ENCODE measurements around the gene USP17L13.
"Not testable (repeated sequence)": the region's sequence is repeated elsewhere in the genome, so short reads cannot be mapped to it uniquely, and the experiment has no call there.

The USP17L13 gene

DNA sequence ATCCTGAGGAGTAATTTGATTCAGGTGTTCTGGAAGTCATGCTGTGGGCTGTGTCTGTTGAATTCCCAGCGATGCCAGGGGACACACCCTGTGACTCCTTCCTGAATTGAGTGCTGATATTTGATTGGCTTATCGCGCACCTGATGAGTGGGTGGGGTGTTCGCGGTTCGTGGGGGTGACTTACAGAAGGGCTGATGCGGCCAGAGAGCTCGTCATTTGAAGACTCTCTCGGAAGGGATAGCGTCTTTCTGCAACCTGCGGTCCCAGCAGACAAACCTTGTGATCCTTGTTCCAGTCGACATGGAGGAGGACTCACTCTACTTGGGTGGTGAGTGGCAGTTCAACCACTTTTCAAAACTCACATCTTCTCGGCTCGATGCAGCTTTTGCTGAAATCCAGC, at the start of gene USP17L13:
USP17L13 (plus strand) TSS at position 301 of the 400 bp plus-strand sequence; CDS start at position 301, 0 bp downstream.
- DNase-seq = not testable (repeated sequence)

GRCh38 chr4:9210357-9210756, 14.3 kb upstream of the USP17L13 start, which contains the start of gene USP17L10:
TSS of gene USP17L10 (plus strand) at chr4:9210657. CDS start at chr4:9210657, 0 bp downstream.
- DNase-seq = not testable (repeated sequence)

DNA sequence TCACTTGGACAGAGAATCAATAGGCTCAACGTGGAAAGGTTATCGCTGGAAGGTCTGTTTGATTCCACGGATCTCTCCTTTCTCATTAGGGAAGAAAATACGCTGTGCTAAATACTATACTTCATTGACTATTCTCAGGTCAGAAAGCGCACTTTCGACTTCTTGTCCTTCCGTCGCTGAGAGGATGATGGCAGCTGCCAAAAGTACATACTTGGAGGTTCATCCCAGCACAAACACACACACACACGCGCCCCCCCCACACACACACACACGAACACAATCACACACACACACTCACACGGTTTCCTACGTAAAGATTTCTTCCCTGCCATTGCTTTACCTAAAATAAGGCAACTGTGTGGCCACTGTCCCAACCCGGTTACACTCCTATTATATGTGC, 10.0 kb upstream of the USP17L13 start:
- DNase-seq = not testable (repeated sequence)

GRCh38 chr4:9215105-9215504, 9.6 kb upstream of the USP17L13 start, which contains the start of gene USP17L11:
TSS of gene USP17L11 (plus strand) at chr4:9215405. CDS start at chr4:9215405, 0 bp downstream.
- DNase-seq = not testable (repeated sequence)

DNA sequence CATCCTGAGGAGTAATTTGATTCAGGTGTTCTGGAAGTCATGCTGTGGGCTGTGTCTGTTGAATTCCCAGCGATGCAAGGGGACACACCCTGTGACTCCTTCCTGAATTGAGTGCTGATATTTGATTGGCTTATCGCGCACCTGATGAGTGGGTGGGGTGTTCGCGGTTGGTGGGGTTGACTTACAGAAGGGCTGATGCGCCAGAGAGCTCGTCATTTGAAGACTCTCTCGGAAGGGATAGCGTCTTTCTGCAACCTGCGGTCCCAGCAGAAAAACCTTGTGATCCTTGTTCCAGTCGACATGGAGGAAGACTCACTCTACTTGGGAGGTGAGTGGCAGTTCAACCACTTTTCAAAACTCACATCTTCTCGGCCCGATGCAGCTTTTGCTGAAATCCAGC, 4.8 kb upstream of the USP17L13 start, which contains the start of gene USP17L12:
USP17L12 (plus strand) TSS at position 301 of the 400 bp plus-strand sequence; CDS start at position 301, 0 bp downstream.
- not testable (repeated sequence) for DNase-seq

DNA sequence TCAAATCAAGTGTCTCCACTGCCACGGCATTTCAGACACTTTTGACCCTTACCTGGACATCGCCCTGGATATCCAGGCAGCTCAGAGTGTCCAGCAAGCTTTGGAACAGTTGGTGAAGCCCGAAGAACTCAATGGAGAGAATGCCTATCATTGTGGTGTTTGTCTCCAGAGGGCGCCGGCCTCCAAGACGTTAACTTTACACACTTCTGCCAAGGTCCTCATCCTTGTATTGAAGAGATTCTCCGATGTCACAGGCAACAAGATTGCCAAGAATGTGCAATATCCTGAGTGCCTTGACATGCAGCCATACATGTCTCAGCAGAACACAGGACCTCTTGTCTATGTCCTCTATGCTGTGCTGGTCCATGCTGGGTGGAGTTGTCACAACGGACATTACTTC, 5.6 kb downstream of the USP17L13 start:
- not testable (repeated sequence) for DNase-seq

DNA sequence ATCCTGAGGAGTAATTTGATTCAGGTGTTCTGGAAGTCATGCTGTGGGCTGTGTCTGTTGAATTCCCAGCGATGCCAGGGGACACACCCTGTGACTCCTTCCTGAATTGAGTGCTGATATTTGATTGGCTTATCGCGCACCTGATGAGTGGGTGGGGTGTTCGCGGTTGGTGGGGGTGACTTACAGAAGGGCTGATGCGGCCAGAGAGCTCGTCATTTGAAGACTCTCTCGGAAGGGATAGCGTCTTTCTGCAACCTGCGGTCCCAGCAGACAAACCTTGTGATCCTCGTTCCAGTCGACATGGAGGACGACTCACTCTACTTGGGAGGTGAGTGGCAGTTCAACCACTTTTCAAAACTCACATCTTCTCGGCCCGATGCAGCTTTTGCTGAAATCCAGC, 9.4 kb downstream of the USP17L13 start, which contains the start of gene USP17L15:
USP17L15 (plus strand) TSS at position 301 of the 400 bp plus-strand sequence; CDS start at position 301, 0 bp downstream.
- not testable (repeated sequence) for DNase-seq

GRCh38 chr4:9238461-9238860, 13.8 kb downstream of the USP17L13 start:
- not testable (repeated sequence) for DNase-seq

DNA sequence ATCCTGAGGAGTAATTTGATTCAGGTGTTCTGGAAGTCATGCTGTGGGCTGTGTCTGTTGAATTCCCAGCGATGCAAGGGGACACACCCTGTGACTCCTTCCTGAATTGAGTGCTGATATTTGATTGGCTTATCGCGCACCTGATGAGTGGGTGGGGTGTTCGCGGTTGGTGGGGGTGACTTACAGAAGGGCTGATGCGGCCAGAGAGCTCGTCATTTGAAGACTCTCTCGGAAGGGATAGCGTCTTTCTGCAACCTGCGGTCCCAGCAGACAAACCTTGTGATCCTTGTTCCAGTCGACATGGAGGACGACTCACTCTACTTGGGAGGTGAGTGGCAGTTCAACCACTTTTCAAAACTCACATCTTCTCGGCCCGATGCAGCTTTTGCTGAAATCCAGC, 18.9 kb downstream of the USP17L13 start, which contains the start of gene USP17L17:
USP17L17 (plus strand) TSS at position 301 of the 400 bp plus-strand sequence; CDS start at position 301, 0 bp downstream.
- DNase-seq = not testable (repeated sequence)

DNA sequence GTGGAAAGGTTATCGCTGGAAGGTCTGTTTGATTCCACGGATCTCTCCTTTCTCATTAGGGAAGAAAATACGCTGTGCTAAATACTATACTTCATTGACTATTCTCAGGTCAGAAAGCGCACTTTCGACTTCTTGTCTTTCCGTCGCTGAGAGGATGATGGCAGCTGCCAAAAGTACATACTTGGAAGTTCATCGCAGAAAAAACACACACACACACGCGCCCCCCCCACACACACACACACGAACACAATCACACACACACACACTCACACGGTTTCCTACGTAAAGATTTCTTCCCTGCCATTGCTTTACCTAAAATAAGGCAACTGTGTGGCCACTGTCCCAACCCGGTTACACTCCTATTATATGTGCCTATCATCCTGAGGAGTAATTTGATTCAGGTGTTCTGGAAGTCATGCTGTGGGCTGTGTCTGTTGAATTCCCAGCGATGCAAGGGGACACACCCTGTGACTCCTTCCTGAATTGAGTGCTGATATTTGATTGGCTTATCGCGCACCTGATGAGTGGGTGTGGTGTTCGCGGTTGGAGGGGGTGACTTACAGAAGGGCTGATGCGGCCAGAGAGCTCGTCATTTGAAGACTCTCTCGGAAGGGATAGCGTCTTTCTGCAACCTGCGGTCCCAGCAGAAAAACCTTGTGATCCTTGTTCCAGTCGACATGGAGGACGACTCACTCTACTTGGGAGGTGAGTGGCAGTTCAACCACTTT, 23.4 kb downstream of the USP17L13 start, which contains the start of gene USP17L18:
USP17L18 (plus strand) TSS at position 678 of the 728 bp plus-strand sequence; CDS start at position 678, 0 bp downstream.
- not testable (repeated sequence) for DNase-seq

DNA sequence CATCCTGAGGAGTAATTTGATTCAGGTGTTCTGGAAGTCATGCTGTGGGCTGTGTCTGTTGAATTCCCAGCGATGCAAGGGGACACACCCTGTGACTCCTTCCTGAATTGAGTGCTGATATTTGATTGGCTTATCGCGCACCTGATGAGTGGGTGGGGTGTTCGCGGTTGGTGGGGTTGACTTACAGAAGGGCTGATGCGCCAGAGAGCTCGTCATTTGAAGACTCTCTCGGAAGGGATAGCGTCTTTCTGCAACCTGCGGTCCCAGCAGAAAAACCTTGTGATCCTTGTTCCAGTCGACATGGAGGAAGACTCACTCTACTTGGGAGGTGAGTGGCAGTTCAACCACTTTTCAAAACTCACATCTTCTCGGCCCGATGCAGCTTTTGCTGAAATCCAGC, 28.4 kb downstream of the USP17L13 start, which contains the start of gene USP17L19:
USP17L19 (plus strand) TSS at position 301 of the 400 bp plus-strand sequence; CDS start at position 301, 0 bp downstream.
- not testable (repeated sequence) for DNase-seq

DNA sequence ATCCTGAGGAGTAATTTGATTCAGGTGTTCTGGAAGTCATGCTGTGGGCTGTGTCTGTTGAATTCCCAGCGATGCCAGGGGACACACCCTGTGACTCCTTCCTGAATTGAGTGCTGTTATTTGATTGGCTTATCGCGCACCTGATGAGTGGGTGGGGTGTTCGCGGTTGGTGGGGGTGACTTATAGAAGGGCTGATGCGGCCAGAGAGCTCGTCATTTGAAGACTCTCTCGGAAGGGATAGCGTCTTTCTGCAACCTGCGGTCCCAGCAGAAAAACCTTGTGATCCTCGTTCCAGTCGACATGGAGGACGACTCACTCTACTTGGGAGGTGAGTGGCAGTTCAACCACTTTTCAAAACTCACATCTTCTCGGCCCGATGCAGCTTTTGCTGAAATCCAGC, 33.1 kb downstream of the USP17L13 start, which contains the start of gene USP17L20:
USP17L20 (plus strand) TSS at position 301 of the 400 bp plus-strand sequence; CDS start at position 301, 0 bp downstream.
- not testable (repeated sequence) for DNase-seq

DNA sequence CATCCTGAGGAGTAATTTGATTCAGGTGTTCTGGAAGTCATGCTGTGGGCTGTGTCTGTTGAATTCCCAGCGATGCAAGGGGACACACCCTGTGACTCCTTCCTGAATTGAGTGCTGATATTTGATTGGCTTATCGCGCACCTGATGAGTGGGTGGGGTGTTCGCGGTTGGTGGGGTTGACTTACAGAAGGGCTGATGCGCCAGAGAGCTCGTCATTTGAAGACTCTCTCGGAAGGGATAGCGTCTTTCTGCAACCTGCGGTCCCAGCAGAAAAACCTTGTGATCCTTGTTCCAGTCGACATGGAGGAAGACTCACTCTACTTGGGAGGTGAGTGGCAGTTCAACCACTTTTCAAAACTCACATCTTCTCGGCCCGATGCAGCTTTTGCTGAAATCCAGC, 37.9 kb downstream of the USP17L13 start, which contains the start of gene USP17L21:
USP17L21 (plus strand) TSS at position 301 of the 400 bp plus-strand sequence; CDS start at position 301, 0 bp downstream.
- not testable (repeated sequence) for DNase-seq

GRCh38 chr4:9267319-9267718, 42.6 kb downstream of the USP17L13 start, which contains the start of gene USP17L22:
TSS of gene USP17L22 (plus strand) at chr4:9267619. CDS start at chr4:9267619, 0 bp downstream.
- not testable (repeated sequence) for DNase-seq

DNA sequence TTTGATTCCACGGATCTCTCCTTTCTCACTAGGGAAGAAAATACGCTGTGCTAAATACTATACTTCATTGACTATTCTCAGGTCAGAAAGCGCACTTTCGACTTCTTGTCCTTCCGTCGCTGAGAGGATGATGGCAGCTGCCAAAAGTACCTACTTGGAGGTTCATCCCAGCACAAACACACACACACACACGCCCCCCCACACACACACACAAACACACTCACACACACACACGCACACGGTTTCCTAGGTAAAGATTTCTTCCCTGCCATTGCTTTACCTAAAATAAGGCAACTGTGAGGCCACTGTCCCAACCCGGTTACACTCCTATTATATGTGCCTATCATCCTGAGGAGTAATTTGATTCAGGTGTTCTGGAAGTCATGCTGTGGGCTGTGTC, 47.0 kb downstream of the USP17L13 start:
- not testable (repeated sequence) for DNase-seq
